Astrocyte (in vitro differentiated cells and primary cell): ENCODE measurements around the gene KLHL17. TPM values are rescaled to one million over a fixed set of nuclear protein-coding genes. Genes with fewer than 3 reads are reported as not detected.

Experiments
- DNase-seq: peaks from one replicate; pipeline ENCODE4 v3.0.0-alpha.2; 2010; ENCODE audit warnings: low read depth
- FAIRE-seq: peaks from 2 replicates; lab custom pipeline; 2011; peaks lifted over from hg19 to GRCh38; lab: Jason Lieb, UNC
- H2AFZ ChIP-seq: 2 replicates; pipeline ENCODE4 v1.6.0; 2012; ENCODE audit warnings: low read depth, low read length, inconsistent platforms
- H3K27ac ChIP-seq: 2 replicates; pipeline ENCODE4 v1.5.1; 2011; ENCODE audit warnings: low read depth, low read length, inconsistent platforms
- H3K27me3 ChIP-seq: 2 replicates; pipeline ENCODE4 v1.6.0; 2011; ENCODE audit warnings: low read length, inconsistent platforms; ENCODE audit not compliant: insufficient read depth
- H3K36me3 ChIP-seq: 2 replicates; pipeline ENCODE4 v1.5.1; 2011; ENCODE audit warnings: low read length, inconsistent platforms; ENCODE audit not compliant: insufficient read depth
- H3K4me1 ChIP-seq: 2 replicates; pipeline ENCODE4 v1.5.1; 2011; ENCODE audit warnings: low read length, inconsistent platforms; ENCODE audit not compliant: insufficient read depth
- H3K4me2 ChIP-seq: 2 replicates; pipeline ENCODE4 v1.6.0; 2012; ENCODE audit warnings: low read length, inconsistent platforms
- H3K4me3 ChIP-seq: 2 replicates; pipeline ENCODE4 v1.5.1; 2011; ENCODE audit warnings: low read depth, mild to moderate bottlenecking, low read length, inconsistent platforms; ENCODE audit not compliant: insufficient read depth
- H3K79me2 ChIP-seq: 2 replicates; pipeline ENCODE4 v1.6.0; 2012; ENCODE audit warnings: mild to moderate bottlenecking, low read length, inconsistent platforms; ENCODE audit not compliant: insufficient read depth
- H3K9ac ChIP-seq: 2 replicates; pipeline ENCODE4 v1.6.0; 2012; ENCODE audit warnings: mild to moderate bottlenecking, low read length, inconsistent platforms
- H3K9me3 ChIP-seq: 2 replicates; pipeline ENCODE4 v1.5.1; 2012; ENCODE audit warnings: low read depth, mild to moderate bottlenecking, low read length, inconsistent platforms; ENCODE audit not compliant: insufficient read depth
- H4K20me1 ChIP-seq: 2 replicates; pipeline ENCODE4 v1.6.0; 2012; ENCODE audit warnings: low read length, inconsistent platforms; ENCODE audit not compliant: insufficient read depth
- H3K27ac Mint-ChIP-seq: one replicate; pipeline ENCODE4 v1.8.0; 2021; ENCODE audit warnings: mild to moderate bottlenecking, mixed read lengths; ENCODE audit not compliant: unreplicated experiment
- H3K27me3 Mint-ChIP-seq: one replicate; pipeline ENCODE4 v1.8.0; 2021; ENCODE audit warnings: low read depth, mixed read lengths; ENCODE audit not compliant: unreplicated experiment
- H3K36me3 Mint-ChIP-seq: one replicate; pipeline ENCODE4 v1.8.0; 2021; ENCODE audit warnings: low read depth, mixed read lengths; ENCODE audit not compliant: unreplicated experiment
- H3K4me1 Mint-ChIP-seq: one replicate; pipeline ENCODE4 v1.8.0; 2021; ENCODE audit warnings: low read depth, mixed read lengths; ENCODE audit not compliant: unreplicated experiment
- H3K4me3 Mint-ChIP-seq: one replicate; pipeline ENCODE4 v1.8.0; 2021; ENCODE audit warnings: mild to moderate bottlenecking, moderate library complexity, mixed read lengths; ENCODE audit not compliant: unreplicated experiment
- H3K9me3 Mint-ChIP-seq: one replicate; pipeline ENCODE4 v1.8.0; 2021; ENCODE audit warnings: mild to moderate bottlenecking, mixed read lengths; ENCODE audit not compliant: unreplicated experiment
- EZH2 ChIP-seq: IDR thresholded peaks from 2 replicates; pipeline ENCODE4 v1.6.1; 2012; ENCODE audit warnings: mild to moderate bottlenecking, low read length, inconsistent platforms; ENCODE audit not compliant: insufficient read depth
- total RNA-seq: library from RNA; stranded (reverse); gene quantifications from 2 replicates; pipeline ENCODE4 v1.2.1, GENCODE V29; 2021
- TF ChIP-seq, protein P1 (sequence below): IDR thresholded peaks from 2 replicates; pipeline ENCODE4 v1.5.1; 2011; ENCODE audit warnings: low read depth, mild to moderate bottlenecking, inconsistent platforms, low read length, moderate library complexity; ENCODE audit not compliant: insufficient read depth

KLHL17 gene
- total RNA-seq, 1 donor from 2014 or later, result 25.9 TPM

- DNase-seq (no peak), FAIRE-seq (no peak)
- H3K4me1 ChIP-seq, result peaks cover 14% of the 10 kb centered on the region
- Mint-ChIP-seq H3K9me3 (no peaks in the 10 kb centered on the region), H3K27me3 (peaks cover 56% of the 10 kb centered on the region), H3K4me1 (peaks cover 4% of the 10 kb centered on the region), H3K27ac (no peak overlapping the region), H3K36me3 (no peaks in the 10 kb centered on the region), H3K4me3 (no peak overlapping the region)
- H4K20me1 ChIP-seq, result peaks cover 3% of the 10 kb centered on the region
- no peaks in the 10 kb centered on the region for H3K36me3 ChIP-seq
- no peak overlapping the region for H3K4me3 ChIP-seq
- no peak for TF ChIP-seq EZH2
- TF ChIP-seq, protein P1, sequence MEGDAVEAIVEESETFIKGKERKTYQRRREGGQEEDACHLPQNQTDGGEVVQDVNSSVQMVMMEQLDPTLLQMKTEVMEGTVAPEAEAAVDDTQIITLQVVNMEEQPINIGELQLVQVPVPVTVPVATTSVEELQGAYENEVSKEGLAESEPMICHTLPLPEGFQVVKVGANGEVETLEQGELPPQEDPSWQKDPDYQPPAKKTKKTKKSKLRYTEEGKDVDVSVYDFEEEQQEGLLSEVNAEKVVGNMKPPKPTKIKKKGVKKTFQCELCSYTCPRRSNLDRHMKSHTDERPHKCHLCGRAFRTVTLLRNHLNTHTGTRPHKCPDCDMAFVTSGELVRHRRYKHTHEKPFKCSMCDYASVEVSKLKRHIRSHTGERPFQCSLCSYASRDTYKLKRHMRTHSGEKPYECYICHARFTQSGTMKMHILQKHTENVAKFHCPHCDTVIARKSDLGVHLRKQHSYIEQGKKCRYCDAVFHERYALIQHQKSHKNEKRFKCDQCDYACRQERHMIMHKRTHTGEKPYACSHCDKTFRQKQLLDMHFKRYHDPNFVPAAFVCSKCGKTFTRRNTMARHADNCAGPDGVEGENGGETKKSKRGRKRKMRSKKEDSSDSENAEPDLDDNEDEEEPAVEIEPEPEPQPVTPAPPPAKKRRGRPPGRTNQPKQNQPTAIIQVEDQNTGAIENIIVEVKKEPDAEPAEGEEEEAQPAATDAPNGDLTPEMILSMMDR, result no peak
- H3K4me2 ChIP-seq, result no peak overlapping the region
- no peaks in the 10 kb centered on the region for H3K79me2 ChIP-seq
- no peak overlapping the region for H3K9ac ChIP-seq
- no peaks in the 10 kb centered on the region for H3K9me3 ChIP-seq
- H2AFZ ChIP-seq, result no peak overlapping the region
- H3K27me3 ChIP-seq, result peaks cover 25% of the 10 kb centered on the region
- H3K27ac ChIP-seq, result no peak overlapping the region
These were observed 46.8 kb upstream of the KLHL17 start for GRCh38 chr1:913491-914130.

DNA sequence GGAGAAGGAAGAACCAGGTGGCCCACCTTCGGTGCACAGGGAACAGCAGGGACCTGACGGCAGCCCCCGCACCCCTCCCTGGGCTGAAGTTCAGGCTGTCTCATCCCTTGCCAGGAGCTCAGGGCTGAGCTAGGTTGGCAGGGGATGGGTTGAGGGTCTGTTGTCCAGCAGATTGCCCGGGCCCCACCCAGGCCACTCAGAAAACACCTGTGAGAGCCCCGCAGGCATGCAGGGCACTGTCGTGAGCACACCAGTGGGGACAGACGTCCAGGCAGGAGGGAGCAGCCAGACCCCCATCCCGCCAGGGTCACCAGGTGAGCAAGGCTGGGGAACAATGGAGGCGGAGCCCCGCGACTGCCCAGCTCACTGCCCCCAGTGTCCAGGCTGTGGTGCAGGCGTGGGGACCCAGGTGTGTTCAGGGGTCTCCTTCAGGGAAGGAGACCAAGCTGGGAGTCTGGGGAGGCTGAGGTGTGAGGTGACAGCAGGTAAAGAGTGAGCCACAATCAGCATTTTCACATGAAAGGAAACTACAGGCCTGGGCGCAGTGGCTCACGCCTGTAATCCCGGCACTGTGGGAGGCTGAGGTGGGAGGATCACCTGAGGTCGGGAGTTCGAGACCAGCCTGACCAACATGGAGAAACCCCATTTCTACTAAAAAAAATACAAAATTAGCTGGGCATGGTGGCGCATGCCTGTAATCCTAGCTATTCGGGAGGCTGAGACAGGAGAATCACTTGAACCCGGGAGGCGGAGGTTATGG lies 46.1 kb upstream of the KLHL17 start:
- Mint-ChIP-seq H3K9me3 (no peaks in the 10 kb centered on the region), H3K27ac (no peak overlapping the region), H3K27me3 (peaks cover 60% of the 10 kb centered on the region), H3K4me1 (peaks cover 4% of the 10 kb centered on the region), H3K36me3 (no peaks in the 10 kb centered on the region), H3K4me3 (no peak overlapping the region)
- DNase-seq (no peak), FAIRE-seq (no peak)
- Histone ChIP-seq H3K36me3 (no peaks in the 10 kb centered on the region), H3K4me2 (no peak overlapping the region), H3K27ac (no peak overlapping the region), H3K27me3 (peaks cover 25% of the 10 kb centered on the region), H3K4me1 (peaks cover 14% of the 10 kb centered on the region), H3K4me3 (no peak overlapping the region), H3K9me3 (no peaks in the 10 kb centered on the region), H3K79me2 (no peaks in the 10 kb centered on the region), H3K9ac (no peak overlapping the region), H4K20me1 (peaks cover 3% of the 10 kb centered on the region), H2AFZ (no peak overlapping the region)
- TF ChIP-seq, protein P1, result no peak
- no peak for TF ChIP-seq EZH2

DNA sequence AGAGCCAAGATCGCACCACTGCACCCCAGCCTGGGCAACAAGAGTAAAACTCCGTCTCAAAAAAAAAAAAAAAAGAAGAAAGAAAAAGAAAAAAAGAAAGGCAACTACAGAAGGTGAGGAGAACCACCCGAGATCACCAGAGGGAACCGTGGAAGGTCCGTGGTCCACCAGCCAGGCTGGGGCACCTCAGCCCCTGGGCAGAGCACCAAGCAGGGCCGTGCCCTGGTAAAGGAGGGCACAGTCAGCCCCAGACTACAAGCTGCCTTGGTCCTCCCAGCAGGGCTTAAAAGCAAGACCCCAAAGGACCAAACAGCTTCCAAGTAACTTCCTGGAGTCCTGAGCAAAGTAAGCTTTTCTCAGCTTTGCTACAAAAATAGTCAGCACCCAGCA lies 45.5 kb upstream of the KLHL17 start:
- no peak overlapping the region for H3K4me2 ChIP-seq
- H3K4me1 ChIP-seq, result peaks cover 14% of the 10 kb centered on the region
- H3K9me3 ChIP-seq, result no peaks in the 10 kb centered on the region
- TF ChIP-seq, protein P1, result no peak
- TF ChIP-seq EZH2, result no peak
- no peak overlapping the region for H3K4me3 Mint-ChIP-seq
- H4K20me1 ChIP-seq, result peaks cover 3% of the 10 kb centered on the region
- no peaks in the 10 kb centered on the region for H3K79me2 ChIP-seq
- peaks cover 4% of the 10 kb centered on the region for H3K4me1 Mint-ChIP-seq
- H3K27me3 ChIP-seq, result peaks cover 28% of the 10 kb centered on the region
- H3K36me3 ChIP-seq, result no peaks in the 10 kb centered on the region
- H3K27ac Mint-ChIP-seq, result no peak overlapping the region
- H3K36me3 Mint-ChIP-seq, result no peaks in the 10 kb centered on the region
- H3K4me3 ChIP-seq, result no peak overlapping the region
- DNase-seq, result no peak
- H3K27ac ChIP-seq, result no peak overlapping the region
- no peak overlapping the region for H3K9ac ChIP-seq
- no peak overlapping the region for H2AFZ ChIP-seq
- no peak for FAIRE-seq
- peaks cover 61% of the 10 kb centered on the region for H3K27me3 Mint-ChIP-seq
- H3K9me3 Mint-ChIP-seq, result no peaks in the 10 kb centered on the region
